Occipital lobe (tissue), 2 donors: ENCODE measurements around the gene AXIN1. TPM values are rescaled to one million over a fixed set of nuclear protein-coding genes. Genes with fewer than 3 reads are reported as not detected.
"Not testable (repeated sequence)": the region's sequence is repeated elsewhere in the genome, so short reads cannot be mapped to it uniquely, and the experiment has no call there.

Experiments used
- DNase-seq: peaks from one replicate; lab custom pipeline; 2025; lab: John Stamatoyannopoulos, UW
- total RNA-seq: library from RNA; depleted of rRNA; stranded (reverse); fragments of >200 nt; gene quantifications from one replicate; pipeline ENCODE4 v1.2.3, GENCODE V29; 2014

AXIN1 gene
- total RNA-seq, 1 donor from 2014 or later: 18.7 TPM

DNA sequence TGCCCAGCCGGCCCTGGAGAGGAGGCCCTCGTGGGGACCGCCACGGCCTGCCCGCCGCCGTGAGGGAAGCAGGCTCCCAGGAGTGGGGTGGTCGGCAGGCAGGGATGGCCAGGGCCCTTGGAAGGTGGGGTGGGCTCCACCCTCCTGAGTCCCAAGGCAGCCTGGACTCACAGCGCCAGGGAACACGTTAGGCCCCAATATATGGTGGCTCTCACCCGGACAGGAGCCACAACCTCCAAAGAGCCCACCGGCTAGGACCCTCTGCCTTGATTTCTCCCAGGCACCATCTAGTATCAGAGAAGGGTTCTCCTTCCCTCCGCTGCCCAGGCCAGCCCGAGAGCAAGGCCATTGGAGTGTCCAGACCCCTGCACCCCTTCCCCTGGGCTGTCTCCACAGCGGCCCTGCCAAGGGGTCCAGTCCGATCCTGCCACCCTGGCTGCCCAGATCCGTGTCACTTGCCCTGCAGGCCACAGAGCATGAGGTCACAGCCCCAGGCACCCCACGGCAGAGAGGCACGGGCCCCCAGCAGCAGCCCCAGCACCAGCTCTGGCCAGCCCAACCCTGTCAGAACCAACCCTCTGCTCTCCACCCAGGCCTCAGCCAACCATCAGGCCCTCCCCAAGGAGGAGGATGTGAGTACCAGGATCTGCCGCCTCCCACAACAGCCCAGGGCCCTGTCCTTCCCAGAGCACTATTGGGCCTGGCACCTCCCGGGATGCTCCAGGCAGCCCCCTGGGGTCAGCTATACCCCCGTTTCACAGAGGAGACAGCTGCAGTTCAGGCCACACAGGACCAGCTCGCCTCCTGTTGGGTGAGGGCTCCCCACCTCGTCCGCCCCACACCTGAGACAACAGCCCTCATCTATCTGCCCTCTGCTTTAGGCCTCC, 1.1 kb upstream of the AXIN1 start:
- no peak for DNase-seq

DNA sequence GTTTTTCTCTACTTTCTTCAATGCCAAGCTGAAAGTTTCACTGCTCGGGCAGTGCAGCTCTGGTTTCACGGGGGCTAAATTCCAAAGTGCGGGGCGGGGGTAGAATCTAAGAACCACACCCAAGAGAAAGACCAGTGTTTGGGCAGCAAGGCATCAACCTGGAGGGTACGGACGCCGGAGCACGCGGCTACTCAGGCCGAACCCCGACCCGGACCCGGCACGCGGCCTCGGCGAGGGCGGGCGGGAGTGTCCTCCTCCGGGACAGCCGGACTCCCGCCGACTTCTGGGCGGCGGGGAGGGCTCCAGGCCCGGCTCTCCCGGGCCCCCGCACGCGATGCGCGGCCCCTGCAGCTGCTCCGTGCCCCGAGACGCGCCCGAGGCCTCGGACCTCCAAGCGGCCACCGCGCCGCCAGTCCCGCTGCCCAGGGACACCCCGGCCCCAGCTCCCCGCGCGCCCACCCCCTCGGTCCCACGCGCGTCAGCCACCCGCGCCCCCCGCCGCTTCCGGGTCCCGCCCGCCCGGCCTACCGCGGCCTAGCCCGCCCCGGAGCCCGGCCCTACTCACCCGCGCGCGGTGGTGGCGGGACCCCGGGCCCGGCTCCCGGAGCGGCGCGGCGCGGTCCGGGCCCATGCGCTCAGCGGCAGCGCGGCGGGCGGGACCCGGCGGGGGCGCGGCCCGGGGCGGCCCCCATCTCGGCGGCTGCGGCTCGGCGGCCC, 561 bp downstream of the AXIN1 start:
- no peak for DNase-seq

DNA sequence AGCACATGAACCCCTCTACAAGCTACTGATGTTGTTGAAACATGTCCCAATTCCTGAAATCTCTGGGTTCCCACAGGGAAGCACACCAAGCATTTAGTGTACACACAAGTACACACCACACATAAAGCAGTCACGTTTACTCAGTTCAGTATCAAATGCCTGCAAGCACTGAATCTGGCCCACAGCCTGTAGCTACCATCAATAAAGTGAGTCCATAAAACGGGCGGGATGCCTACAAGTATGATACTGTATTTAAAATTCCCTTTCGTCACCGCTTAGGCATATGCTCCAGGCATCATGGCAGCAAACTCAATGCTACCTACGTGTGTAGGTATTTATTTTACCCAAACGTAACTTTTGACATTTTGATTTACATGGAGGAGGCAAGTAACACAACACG, 2.3 kb downstream of the AXIN1 start:
- DNase-seq: no peak

DNA sequence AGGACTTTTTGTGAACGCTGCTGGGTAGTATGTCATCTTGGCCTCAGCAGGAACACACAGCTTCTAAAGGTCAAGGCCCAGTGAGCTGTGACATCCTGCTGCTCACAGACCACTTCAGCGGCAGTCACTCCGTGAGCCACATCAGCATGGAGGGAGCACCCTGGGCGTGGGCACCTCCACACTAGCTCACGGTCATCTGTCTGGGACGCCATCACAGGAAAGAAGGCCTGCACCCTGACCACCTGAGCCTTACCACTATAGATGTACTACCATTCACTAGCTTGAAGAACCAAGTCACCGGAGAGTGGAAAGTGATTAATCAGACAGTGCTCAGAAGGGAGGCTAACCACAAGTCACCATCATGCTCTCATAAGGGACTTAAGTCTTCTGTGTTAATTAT, 3.3 kb downstream of the AXIN1 start:
- no peak for DNase-seq

DNA sequence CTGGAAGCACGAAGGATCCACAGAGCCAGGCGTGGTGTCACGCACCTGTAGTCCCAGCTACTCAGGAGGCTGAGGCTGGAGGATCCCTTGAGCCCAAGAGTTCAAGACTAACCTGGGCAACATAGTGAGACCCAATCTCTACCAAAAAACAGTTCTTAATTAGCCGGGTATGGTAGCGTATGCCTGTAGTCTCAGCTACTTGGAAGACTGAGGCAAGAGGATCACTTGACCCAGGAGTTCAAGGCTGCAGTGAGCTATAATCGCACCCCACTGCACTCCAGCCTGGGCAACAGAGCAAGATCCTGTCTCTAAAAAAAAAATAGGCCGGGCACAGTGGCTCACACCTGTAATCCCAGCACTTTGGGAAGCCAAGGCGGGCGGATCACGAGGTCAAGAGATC, 4.0 kb downstream of the AXIN1 start:
- not testable (repeated sequence) for DNase-seq

DNA sequence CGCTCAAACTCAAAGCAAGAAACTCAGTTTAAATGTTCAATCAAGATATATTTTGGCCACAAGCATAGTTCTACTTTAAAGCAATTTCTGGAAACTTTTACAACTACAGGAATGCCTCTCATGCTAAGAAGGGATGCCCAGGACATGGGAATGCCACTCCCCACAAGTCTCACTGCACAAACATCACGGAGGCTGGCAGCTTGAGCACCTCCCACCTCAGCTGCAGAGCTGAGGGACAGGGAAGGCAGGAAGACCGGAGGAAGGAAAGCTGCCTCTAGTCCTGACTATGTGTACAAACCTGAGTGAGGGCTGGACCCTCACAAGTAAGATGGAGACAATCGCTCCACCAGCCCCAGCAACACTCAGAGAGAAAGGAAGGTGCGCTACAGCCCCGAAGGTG, 5.3 kb downstream of the AXIN1 start:
- DNase-seq: no peak

DNA sequence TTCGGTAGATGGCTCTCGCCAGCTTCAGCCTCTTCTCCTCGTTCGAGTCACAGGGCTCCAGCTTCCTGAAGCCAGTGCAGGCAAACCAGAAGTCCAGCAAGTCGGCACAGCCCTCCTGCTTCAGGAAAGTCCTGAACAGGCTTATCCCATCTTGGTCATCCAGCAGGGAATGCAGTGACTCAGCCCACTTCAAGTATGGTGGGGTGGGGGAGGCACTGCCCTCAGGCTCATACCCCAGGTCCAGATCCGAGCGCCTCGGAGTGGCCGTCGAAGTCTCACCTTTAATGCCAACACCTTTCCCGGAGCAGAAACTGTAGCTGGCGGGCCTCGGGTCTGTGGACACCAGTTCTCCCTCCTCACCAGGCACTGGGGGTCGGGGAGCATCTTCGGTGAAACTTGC, 5.9 kb downstream of the AXIN1 start:
- no peak for DNase-seq

DNA sequence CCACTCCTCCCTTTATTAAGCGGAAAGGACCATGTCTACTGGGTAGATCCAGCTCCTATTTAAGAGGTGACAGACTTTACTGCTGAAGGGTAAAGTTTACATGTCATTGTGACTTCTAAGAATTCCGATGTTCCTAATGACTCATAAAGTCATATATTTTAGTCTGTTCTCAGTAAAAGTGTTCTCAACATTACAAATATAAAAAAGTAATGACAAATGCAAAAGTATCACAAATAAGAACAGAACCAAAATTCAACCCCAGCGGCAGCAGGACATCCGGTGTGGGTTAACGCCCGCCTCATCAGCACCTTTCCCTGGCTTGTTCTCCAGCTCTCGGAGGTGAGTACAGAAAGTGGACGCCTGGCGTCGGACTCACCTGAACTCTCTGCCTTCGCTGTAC, 6.8 kb downstream of the AXIN1 start:
- DNase-seq: no peak

DNA sequence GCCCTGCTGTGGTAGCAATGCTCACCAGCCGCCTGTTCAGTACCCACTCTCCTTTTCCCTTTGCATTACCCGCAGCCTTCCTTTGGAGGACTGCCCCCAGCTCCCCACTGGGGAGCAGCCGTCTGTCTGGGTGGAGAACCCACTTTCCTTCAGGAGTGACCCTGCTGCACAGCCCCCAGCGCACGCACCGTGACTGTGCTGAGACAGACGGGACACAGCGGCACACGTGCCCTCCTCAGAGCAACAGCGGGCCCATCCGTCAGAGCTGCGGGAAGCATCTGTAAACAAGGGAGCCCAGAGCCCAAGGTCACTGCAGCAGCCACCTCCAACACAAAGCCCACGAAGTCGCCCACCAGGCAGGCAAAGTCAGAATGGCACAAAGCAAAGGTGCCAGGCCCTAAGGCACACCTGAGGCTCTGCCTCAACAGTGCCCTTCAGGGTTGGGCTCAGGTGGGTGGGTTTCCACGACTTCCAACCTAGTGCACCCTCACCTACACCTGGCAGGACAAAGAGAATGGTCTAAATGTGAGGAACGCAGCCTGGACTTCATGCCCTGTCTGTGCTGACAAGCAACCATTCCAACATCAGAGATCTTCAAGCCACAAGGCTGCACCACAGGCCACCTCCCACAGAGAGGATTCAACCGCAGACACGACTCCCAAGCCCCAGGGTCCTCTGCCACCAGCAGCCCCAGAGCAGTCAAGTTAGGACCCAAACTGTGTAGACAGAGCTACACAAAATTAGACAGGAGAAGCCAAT, 9.9 kb downstream of the AXIN1 start:
- DNase-seq: no peak

DNA sequence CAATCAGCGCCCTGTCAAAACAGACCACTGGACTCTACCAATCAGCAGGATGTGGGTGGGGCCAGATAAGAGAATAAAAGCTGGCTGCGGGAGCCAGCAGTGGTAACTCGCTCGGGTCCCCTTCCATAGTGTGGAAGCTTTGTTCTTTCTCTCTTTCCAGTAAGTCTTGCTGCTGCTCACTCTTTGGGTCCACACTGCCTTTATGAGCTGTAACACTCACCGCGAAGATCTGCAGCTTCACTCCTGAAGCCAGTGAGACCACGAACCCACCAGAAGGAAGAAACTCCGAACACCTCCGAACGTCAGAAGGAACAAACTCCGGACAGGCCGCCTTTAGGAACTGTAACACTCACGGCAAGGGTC, 10.6 kb downstream of the AXIN1 start:
- not testable (repeated sequence) for DNase-seq

DNA sequence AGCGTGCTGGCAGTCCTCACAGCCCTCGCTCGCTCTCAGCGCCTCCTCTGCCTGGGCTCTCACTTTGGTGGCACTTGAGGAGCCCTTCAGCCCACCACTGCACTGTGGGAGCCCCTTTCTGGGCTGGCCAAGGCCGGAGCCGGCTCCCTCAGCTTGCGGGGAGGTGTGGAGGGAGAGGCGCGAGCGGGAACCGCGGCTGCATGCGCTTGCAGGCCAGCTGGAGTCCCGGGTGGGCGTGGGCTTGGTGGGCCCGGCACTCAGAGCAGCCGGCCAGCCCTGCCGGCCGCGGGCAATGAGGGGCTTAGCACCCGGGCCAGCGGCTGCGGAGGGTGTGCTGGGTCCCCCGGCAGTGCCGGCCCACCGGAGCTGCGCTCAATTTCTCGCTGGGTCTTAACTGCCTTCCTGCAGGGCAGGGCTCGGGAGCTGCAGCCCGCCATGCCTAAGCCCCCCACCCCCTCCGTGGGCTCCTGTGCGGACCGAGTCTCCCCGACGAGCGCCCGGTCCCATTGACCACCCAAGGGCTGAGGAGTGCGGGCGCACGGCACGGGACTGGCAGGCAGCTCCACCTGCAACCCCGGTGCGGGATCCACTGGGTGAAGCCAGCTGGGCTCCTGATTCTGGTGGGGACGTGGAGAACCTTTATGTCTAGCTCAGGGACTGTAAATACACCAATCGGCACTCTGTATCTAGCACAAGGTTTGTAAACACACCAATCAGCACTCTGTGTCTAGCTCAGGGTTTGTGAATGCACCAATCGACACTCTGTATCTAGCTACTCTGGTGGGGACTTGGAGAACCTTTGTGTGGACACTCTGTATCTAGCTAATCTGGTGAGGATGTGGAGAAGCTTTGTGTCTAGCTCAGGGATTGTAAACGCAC, 11.2 kb downstream of the AXIN1 start:
- not testable (repeated sequence) for DNase-seq

DNA sequence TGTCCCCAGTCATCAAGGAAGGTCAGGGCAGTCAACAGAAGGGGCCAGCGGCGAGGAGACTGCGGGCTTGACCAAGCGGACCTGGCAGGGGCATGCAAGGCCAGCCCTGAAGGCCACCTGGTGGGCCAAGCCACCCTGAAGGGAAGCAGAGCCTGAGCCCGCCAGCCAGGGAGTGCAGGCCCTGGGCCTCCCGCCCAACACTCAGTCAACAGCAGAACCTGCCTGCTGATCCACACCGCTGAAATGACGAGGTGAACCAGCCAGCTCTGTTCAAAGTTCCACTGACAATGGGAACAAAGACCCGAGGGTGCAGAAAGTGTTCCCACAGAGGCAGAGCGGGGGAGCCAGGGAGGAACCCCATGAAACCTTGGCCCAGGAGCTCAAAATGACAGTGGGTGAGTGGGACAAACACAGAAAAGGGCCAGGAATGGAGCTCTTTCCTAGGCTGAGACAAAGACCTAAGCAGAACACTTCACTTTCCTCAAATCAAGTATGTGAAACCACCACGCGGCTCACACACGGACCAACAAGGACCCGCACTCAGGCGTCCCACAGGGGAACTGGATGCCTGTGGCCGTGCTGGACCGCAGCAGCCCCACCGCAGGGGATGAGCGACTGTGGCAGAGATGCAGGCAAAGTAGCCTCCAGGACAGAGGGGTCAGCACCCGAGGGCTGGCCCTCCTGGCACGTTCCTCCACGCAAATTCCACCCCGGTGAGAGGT, 12.0 kb downstream of the AXIN1 start:
- no peak for DNase-seq

DNA sequence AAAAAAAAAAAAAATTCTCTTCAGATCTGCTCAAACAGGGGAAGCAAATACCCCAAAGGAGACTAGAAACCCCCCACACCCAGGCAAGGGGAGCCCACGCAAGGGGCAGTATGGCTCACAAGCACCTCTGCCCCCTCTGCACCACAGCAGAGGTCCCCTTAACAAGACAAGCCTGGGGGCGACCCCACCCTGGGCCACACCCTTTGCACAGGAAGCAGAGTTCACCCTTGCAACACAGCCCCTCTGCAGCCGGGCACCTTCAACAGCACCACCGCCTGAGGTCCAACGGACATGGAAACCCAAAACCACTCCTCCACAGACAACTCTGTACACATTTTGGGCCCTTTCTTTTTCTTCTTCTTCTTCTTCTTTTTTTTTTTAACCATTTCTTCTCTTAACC, 12.8 kb downstream of the AXIN1 start:
- DNase-seq: no peak

DNA sequence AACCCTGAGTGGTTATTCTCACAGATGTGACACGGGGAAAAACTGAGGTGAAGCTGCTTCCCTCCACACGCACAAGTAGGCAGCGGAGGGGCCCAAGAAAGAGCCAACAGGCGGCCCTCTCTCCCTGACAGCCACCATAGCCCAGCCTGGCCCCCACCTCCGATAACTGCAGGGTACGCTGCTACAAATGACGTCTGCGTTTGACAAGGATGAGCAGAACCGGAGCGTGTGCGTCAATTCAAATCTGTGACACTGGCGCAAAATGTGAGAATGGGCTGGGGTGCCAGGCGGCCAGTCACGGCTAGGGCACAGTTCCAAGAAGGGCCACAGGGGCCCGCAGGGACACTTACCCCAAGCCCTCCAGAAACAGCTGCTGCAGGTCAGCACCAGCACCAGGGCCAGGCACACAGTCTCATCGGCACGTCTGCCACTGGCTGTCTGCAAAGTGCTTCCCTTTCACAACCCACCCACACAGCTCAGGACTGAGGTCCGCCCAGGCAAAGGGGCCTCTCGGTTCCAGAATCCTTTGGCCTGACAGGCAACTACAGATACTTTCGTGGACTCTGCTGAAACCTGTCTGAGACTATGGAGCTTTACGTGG, 14.4 kb downstream of the AXIN1 start:
- no peak for DNase-seq

DNA sequence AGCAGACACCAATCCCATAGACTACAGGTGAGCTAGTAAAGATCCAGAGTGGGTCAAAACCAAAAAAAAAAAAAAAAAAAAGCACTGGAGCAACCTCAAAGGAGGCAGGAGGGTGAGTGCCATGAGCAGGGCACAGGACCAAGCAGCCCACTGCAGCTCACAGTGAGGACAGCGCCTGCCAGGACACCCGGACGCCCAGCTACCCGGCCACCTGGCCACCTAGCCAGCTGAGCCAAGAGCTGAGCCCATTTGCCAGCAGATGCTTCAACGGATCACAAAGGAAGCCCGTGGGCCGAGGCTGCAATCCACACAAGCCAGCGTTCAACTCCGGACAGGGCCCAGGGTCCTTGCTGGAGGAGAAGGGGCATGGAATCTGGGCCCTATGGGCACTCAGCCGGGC, 15.1 kb downstream of the AXIN1 start:
- no peak for DNase-seq

DNA sequence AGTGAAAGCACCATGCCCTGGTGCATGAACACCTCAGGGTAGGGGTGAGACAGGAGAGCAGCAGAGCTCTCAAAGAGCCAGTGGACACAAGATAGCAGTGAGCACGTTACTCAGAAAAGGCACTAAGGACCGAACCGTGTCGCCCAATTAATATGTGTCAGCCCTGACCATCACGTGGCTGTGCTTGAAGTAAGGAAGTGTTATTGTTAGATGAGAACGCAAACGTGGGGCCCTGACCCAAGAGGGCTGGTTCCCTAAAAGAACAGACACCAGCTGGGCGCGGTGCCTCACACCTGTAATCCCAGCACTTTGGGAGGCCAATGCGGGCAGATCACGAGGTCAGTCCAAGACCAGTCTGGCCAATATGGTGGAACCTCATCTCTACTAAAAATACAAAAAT, 16.3 kb downstream of the AXIN1 start:
- no peak for DNase-seq

DNA sequence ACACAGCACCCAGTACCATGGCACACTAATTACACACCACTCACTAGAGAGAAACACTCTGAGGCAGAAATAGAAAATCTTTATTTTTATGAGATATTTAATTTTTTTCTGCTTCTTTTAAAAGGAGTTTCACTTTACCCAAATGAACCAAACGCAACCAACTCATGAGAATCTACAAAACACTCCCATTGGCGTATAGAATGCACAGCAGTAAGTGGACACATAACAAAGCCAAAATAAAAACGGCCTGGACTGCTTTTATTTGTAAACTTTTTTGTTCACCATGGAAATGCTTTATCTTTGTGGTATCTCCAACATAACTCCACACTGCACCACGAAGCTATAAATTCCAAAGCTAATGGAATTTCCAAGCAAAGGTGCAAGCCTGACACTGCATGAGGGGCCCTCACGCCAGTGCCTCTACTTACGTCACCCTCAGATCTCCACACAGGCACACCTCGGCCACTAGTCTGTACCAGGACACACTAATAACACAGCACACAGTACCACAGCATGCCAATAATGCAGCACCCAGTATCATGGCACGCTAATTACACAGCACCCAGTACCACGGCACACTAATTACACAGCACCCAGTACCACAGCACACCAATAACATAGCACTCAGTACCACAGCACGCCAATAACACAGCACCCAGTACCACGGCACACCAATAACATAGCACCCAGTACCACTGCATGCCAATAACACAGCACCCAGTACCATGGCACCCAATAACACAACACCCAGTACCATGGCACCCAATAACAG, 17.5 kb downstream of the AXIN1 start:
- DNase-seq: not testable (repeated sequence)

DNA sequence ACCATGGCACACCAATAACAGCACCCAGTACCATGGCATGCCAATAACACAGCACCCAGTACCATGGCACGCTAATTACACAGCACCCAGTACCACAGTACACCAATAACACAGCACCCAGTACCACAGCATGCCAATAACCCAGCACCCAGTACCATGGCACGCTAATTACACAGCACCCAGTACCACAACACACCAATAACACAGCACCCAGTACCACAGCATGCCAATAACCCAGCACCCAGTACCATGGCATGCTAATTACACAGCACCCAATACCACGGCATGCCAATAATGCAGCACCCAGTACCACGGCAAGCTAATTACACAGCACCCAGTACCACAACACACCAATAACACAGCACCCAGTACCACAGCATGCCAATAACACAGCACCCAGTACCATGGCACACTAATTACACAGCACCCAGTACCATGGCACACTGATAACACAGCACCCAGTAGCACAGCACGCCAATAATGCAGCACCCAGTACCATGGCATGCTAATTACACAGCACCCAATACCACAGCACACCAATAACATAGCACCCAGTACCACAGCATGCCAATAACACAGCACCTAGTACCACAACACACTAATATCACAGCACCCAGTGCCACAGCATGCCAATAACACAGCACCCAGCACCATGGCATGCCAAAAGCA, 18.2 kb downstream of the AXIN1 start:
- DNase-seq: not testable (repeated sequence)
